IMR-90 (cell line): Measurements from ENCODE around the gene ZNF282. TPM values are rescaled to one million over a fixed set of nuclear protein-coding genes. Genes with fewer than 3 reads are reported as not detected.

Source experiments
- ATAC-seq: fragments of 200-7000 bp; cut with Tn5 transposase; 2 replicates; pipeline ENCODE4 v1.9.1; 2020; ENCODE audit warnings: low read depth, mild to moderate bottlenecking, moderate library complexity
- BruUV-seq: library from RNA; stranded (reverse); fragments of 400-500 nt; replicated peaks from 2 replicates; lab custom pipeline; 2021; lab: Mats Ljungman, UMichigan
- CTCF ChIA-PET: fragments of 300-600 bp; formaldehyde crosslinking; extraction: SDS; loops from one replicate; lab custom pipeline; 2021; ENCODE audit warnings: antibody characterized with exemption; lab: Yijun Ruan, JAX
- POLR2A ChIA-PET: fragments of 300-600 bp; sonication (Branson Sonifier 250); formaldehyde crosslinking; loops from one replicate; lab custom pipeline; 2022; ENCODE audit warnings: antibody characterized with exemption; ENCODE audit not compliant: unreplicated experiment; lab: Charles Lee
- DNase-seq: peaks from one replicate; pipeline ENCODE4 v3.0.0; 2013
- H2AFZ ChIP-seq: replicated peaks from 2 replicates; pipeline ENCODE3; 2013; ENCODE audit warnings: low read length, mild to moderate bottlenecking; ENCODE audit not compliant: poor library complexity
- H2AK5ac ChIP-seq: 2 replicates; pipeline ENCODE4 v1.6.1; 2013; ENCODE audit warnings: low read depth, low read length, inconsistent platforms
- H2AK9ac ChIP-seq: replicated peaks from 2 replicates; pipeline ENCODE3; 2013; ENCODE audit warnings: mild to moderate bottlenecking, low read depth, low read length, moderate library complexity; ENCODE audit not compliant: poor library complexity
- H2BK120ac ChIP-seq: 2 replicates; pipeline ENCODE4 v1.6.1; 2013; ENCODE audit warnings: low read depth, low read length, inconsistent platforms
- H2BK15ac ChIP-seq: 3 replicates; pipeline ENCODE4 v1.6.1; 2013; ENCODE audit warnings: low read depth, low read length, inconsistent platforms
- H2BK20ac ChIP-seq: 2 replicates; pipeline ENCODE4 v1.6.1; 2013; ENCODE audit warnings: low read depth, mild to moderate bottlenecking, inconsistent platforms, low read length, moderate library complexity
- H2BK5ac ChIP-seq: 2 replicates; pipeline ENCODE4 v1.6.1; 2013; ENCODE audit warnings: mild to moderate bottlenecking, low read depth, low read length, inconsistent platforms; ENCODE audit not compliant: poor library complexity, severe bottlenecking
- H3K14ac ChIP-seq: replicated peaks from 2 replicates; pipeline ENCODE4 v1.6.1; 2013; ENCODE audit warnings: low read depth, low read length, inconsistent platforms
- H3K18ac ChIP-seq: 2 replicates; pipeline ENCODE4 v1.6.1; 2013; ENCODE audit warnings: low read depth, low read length, control low read depth
- H3K23ac ChIP-seq: 2 replicates; pipeline ENCODE4 v1.6.1; 2013; ENCODE audit warnings: low read depth, low read length, inconsistent platforms
- H3K27ac ChIP-seq: 2 replicates; pipeline ENCODE4 v1.5.1; 2013; ENCODE audit warnings: mild to moderate bottlenecking, control low read depth, low read length; ENCODE audit not compliant: insufficient read depth
- H3K27me3 ChIP-seq: 2 replicates; pipeline ENCODE4 v1.6.1; 2013; ENCODE audit warnings: low read length; ENCODE audit not compliant: control insufficient read depth, insufficient read depth
- H3K36me3 ChIP-seq: 2 replicates; pipeline ENCODE4 v1.6.1; 2013; ENCODE audit warnings: low read length, mixed read lengths; ENCODE audit not compliant: control insufficient read depth, insufficient read depth
- H3K4ac ChIP-seq: 2 replicates; pipeline ENCODE4 v1.6.1; 2013; ENCODE audit warnings: low read depth, low read length, inconsistent platforms
- H3K4me1 ChIP-seq: 2 replicates; pipeline ENCODE4 v1.6.1; 2013; ENCODE audit warnings: low read length, mixed read lengths; ENCODE audit not compliant: control insufficient read depth, insufficient read depth
- H3K4me2 ChIP-seq: 2 replicates; pipeline ENCODE4 v1.6.1; 2013; ENCODE audit warnings: low read depth, mild to moderate bottlenecking, control low read depth, low read length, moderate library complexity
- H3K4me3 ChIP-seq: 2 replicates; pipeline ENCODE4 v1.5.1; 2013; ENCODE audit warnings: low read depth, mild to moderate bottlenecking, control low read depth, low read length, moderate library complexity; ENCODE audit not compliant: insufficient read depth
- H3K56ac ChIP-seq: 2 replicates; pipeline ENCODE4 v1.6.1; 2013; ENCODE audit warnings: low read length, inconsistent platforms; ENCODE audit not compliant: insufficient read depth; ENCODE audit errors: extremely low read depth
- H3K79me1 ChIP-seq, 2 experiments: 2 replicates each; pipeline ENCODE4 v1.6.1; 2013; ENCODE audit warnings: low read length in 2 of 2, inconsistent platforms in 1 of 2, low read depth in 1 of 2
- H3K9ac ChIP-seq: 2 replicates; pipeline ENCODE4 v1.6.1; 2013; ENCODE audit warnings: low read depth, low read length, control low read depth
- H3K9me1 ChIP-seq: 2 replicates; pipeline ENCODE4 v1.6.1; 2013; ENCODE audit warnings: low read length, inconsistent platforms; ENCODE audit not compliant: insufficient read depth
- H3K9me3 ChIP-seq: 2 replicates; pipeline ENCODE4 v1.6.1; 2013; ENCODE audit warnings: low read length; ENCODE audit not compliant: control insufficient read depth, insufficient read depth
- H4K20me1 ChIP-seq: 2 replicates; pipeline ENCODE4 v1.6.1; 2013; ENCODE audit warnings: low read length, inconsistent platforms; ENCODE audit not compliant: insufficient read depth
- H4K5ac ChIP-seq: 2 replicates; pipeline ENCODE4 v1.6.1; 2013; ENCODE audit warnings: mild to moderate bottlenecking, low read depth, low read length, control low read depth
- H4K8ac ChIP-seq, 2 experiments: 2 replicates each; pipeline ENCODE4 v1.6.1; 2013; ENCODE audit warnings: low read depth in 2 of 2, low read length in 2 of 2, control low read depth in 1 of 2, inconsistent platforms in 1 of 2
- H4K91ac ChIP-seq: 2 replicates; pipeline ENCODE4 v1.6.1; 2013; ENCODE audit warnings: low read depth, low read length, inconsistent platforms; ENCODE audit not compliant: insufficient read depth
- BHLHE40 ChIP-seq: fragments of 150-350 bp; IDR thresholded peaks from 2 replicates; pipeline ENCODE4 v1.6.1; 2016; ENCODE audit warnings: mild to moderate bottlenecking, low read depth, low read length
- CEBPB ChIP-seq: IDR thresholded peaks from 2 replicates; pipeline ENCODE4 v1.6.1; 2012; ENCODE audit warnings: low read depth, low read length, improper control_type of control experiment
- MAFK ChIP-seq: IDR thresholded peaks from 2 replicates; pipeline ENCODE4 v1.6.1; 2012; ENCODE audit warnings: low read depth, low read length, improper control_type of control experiment
- MAZ ChIP-seq: IDR thresholded peaks from 2 replicates; pipeline ENCODE4 v1.6.1; 2012; ENCODE audit warnings: low read depth, mild to moderate bottlenecking, low read length, improper control_type of control experiment, moderate library complexity, borderline replicate concordance
- NFE2L2 ChIP-seq: fragments of 150-350 bp; IDR thresholded peaks from 2 replicates; pipeline ENCODE4 v1.6.1; 2016; ENCODE audit warnings: low read depth, mild to moderate bottlenecking, low read length
- POLR2A ChIP-seq: IDR thresholded peaks from 2 replicates; pipeline ENCODE4 v1.6.1; 2012; ENCODE audit warnings: mild to moderate bottlenecking, low read depth, low read length
- RAD21 ChIP-seq: IDR thresholded peaks from 2 replicates; pipeline ENCODE4 v1.6.1; 2012; ENCODE audit warnings: low read length, improper control_type of control experiment
- RCOR1 ChIP-seq: IDR thresholded peaks from 2 replicates; pipeline ENCODE4 v1.6.1; 2012; ENCODE audit warnings: mild to moderate bottlenecking, low read length, improper control_type of control experiment; ENCODE audit not compliant: insufficient replicate concordance
- RFX5 ChIP-seq: IDR thresholded peaks from 2 replicates; pipeline ENCODE4 v1.8.0; 2012; ENCODE audit warnings: low read depth, mild to moderate bottlenecking, low read length, moderate library complexity
- SMC3 ChIP-seq: fragments of 150-350 bp; IDR thresholded peaks from 2 replicates; pipeline ENCODE4 v1.6.1; 2016; ENCODE audit warnings: low read depth, mild to moderate bottlenecking, antibody characterized with exemption, low read length, moderate library complexity
- dilution Hi-C: fragments of 300-500 bp; cut with HindIII; formaldehyde crosslinking; loops from one replicate; pipeline ENCODE4 v1.14.3; 2018; ENCODE audit warnings: low sequenced_read_pairs; ENCODE audit not compliant: unreplicated experiment
- in situ Hi-C: fragments of 300-500 bp; cut with MboI; formaldehyde crosslinking; loops from 3 replicates; pipeline ENCODE4 v1.14.3; 2019; ENCODE audit warnings: low sequenced_read_pairs, inconsistent platforms, mixed read lengths
- intact Hi-C: fragments of 100-400 bp; cut with micrococcal nuclease; formaldehyde crosslinking; loops from 2 replicates; pipeline ENCODE4 v1.10.0; 2022
- polyA plus RNA-seq, 3 experiments: library from polyadenylated mRNA; depleted of rRNA; stranded (reverse); fragments of >200 nt; gene quantifications; 2 replicates each; pipeline ENCODE4 v1.2.3, GENCODE V29; 2012; ENCODE audit warnings: low replicate concordance in 1 of 3
- total RNA-seq: library from RNA; depleted of rRNA; stranded (reverse); fragments of >200 nt; gene quantifications from 2 replicates; pipeline ENCODE4 v1.2.3, GENCODE V29; 2012
- TF ChIP-seq, protein P1 (sequence below): fragments of 150-350 bp; IDR thresholded peaks from 2 replicates; pipeline ENCODE4 v1.6.1; 2017; ENCODE audit warnings: mild to moderate bottlenecking, antibody characterized with exemption, low read length, low read depth

ZNF282 gene
- total and polyA plus RNA-seq, 2 of the 4 experiments (the other 2 are of a cell fraction) = 7.2 to 11.9 TPM

DNA sequence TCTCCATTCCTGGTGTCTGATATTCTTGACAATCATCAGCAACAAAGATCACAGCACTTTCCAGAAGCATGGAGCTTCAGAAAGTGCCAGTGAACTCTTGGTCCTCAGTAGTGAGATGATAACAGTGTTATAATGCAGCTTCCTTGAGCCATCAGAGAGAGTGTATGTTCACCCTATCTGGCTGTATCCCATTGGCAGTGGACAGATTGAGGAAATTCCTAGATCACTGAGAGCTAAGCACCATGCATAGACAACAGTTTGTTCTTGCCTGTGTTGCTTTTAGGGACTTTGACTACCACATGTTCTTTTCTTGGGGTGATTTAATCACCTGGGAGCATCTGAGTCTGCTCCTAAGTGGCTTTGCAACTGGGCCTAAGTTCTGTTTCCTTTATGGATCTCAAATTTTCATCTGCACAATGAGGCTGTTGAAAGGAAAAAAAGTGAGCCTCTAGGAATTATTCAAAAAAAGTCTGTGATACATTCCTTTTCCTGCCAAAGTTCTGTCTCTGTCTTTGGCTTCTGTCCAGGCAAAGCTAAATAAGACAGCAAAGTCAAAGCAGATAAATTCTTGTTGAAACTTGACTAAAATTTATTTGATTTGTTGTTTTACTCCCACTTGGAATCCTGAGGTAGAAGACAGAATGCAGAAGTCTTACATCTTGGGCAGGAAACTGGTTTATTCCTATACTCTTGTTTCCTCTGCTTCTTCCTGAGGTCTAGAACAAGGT is 14.5 kb upstream of the ZNF282 start:
- Histone ChIP-seq H3K4me3 (no peak overlapping the region), H2BK20ac (no peak overlapping the region), H3K27me3 (no peaks in the 10 kb centered on the region), H3K18ac (no peak overlapping the region), H4K20me1 (peaks cover 7% of the 10 kb centered on the region; the same call in 1 of the 2 replicates), H3K9me1 (peaks cover 4% of the 10 kb centered on the region; the same call in 1 of the 2 replicates), H3K9ac (no peak overlapping the region), H2BK120ac (no peak overlapping the region), H4K8ac (no peak overlapping the region), H4K5ac (peak overlapping the region; percentile 36; the same call in 1 of the 2 replicates), H3K4me2 (no peak overlapping the region), H3K27ac (no peak overlapping the region), H3K4me1 (peaks cover 4% of the 10 kb centered on the region), H4K91ac (no peak overlapping the region), H3K23ac (no peak overlapping the region), H2AK5ac (no peak overlapping the region), H2BK5ac (no peak overlapping the region), H3K79me1 (peaks cover 8% of the 10 kb centered on the region in 2 experiments; a peak in 2 of 4 replicates), H3K36me3 (peaks cover 27% of the 10 kb centered on the region), H3K14ac (no peak overlapping the region), H2AFZ (no peak overlapping the region), H2AK9ac (no peak overlapping the region), H3K56ac (no peak overlapping the region), H3K9me3 (no peaks in the 10 kb centered on the region), H2BK15ac (no peak overlapping the region), H3K4ac (no peak overlapping the region)
- no peak for TF ChIP-seq SMC3
- no peak for TF ChIP-seq MAZ
- no peak for TF ChIP-seq RCOR1
- TF ChIP-seq NFE2L2 = no peak
- TF ChIP-seq, protein P1, sequence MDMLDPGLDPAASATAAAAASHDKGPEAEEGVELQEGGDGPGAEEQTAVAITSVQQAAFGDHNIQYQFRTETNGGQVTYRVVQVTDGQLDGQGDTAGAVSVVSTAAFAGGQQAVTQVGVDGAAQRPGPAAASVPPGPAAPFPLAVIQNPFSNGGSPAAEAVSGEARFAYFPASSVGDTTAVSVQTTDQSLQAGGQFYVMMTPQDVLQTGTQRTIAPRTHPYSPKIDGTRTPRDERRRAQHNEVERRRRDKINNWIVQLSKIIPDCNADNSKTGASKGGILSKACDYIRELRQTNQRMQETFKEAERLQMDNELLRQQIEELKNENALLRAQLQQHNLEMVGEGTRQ = no peak
- TF ChIP-seq MAFK = no peak
- TF ChIP-seq RAD21 = no peak
- no peak for TF ChIP-seq CEBPB
- TF ChIP-seq POLR2A = no peak
- TF ChIP-seq RFX5 = no peak
- TF ChIP-seq BHLHE40 = no peak
- POLR2A ChIA-PET = no interaction called here
- intact Hi-C loops = no loop called here
- BruUV-seq = no TSS peak
- in situ Hi-C loops = no loop called here
- dilution Hi-C loops = no loop called here
- CTCF ChIA-PET = interaction anchor here (1.2 kb wide), 1 partner anchor 14 kb away, joined by 3 read pairs; the partner anchor contains the start of gene ZNF282
- DNase-seq = no peak
- peak; percentile 58 for ATAC-seq
